B cell (primary cell): Measurements from ENCODE around the gene TFF2.

Experiments used
- EZH2 ChIP-seq: IDR thresholded peaks from 2 replicates; pipeline ENCODE4 v1.6.1; 2012; ENCODE audit warnings: borderline replicate concordance, low read depth, mild to moderate bottlenecking, moderate library complexity, low read length; ENCODE audit not compliant: insufficient read depth, poor library complexity, severe bottlenecking
- TF ChIP-seq, protein P1 (sequence below): fragments of 200-600 bp; IDR thresholded peaks from one replicate; pipeline ENCODE4 v1.8.0; 2022; ENCODE audit warnings: antibody characterized with exemption, mild to moderate bottlenecking

DNA sequence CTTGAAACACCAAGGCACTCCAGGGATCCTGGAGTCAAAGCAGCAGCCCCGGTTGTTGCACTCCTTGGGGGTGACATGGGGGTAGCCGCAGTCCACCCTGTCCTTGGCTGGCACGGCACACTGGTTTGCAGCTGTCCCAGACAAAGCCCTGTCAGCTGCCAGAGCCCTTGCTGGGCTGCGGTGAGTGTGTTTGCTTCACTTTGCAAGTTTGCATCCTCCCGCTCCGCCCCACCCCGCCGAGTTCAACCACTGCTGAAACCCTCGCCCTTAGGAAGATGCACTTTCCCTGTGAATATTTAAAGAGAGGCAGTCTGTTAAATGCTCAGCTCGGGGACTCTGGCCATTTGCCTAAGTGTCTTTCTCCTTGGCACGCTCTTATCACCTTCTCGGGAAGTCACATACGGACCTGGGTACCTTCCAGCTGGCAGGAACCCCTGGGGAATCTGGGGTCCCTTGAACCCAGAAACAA is 37.3 kb downstream of the TFF2 start:
- TF ChIP-seq, protein P1, sequence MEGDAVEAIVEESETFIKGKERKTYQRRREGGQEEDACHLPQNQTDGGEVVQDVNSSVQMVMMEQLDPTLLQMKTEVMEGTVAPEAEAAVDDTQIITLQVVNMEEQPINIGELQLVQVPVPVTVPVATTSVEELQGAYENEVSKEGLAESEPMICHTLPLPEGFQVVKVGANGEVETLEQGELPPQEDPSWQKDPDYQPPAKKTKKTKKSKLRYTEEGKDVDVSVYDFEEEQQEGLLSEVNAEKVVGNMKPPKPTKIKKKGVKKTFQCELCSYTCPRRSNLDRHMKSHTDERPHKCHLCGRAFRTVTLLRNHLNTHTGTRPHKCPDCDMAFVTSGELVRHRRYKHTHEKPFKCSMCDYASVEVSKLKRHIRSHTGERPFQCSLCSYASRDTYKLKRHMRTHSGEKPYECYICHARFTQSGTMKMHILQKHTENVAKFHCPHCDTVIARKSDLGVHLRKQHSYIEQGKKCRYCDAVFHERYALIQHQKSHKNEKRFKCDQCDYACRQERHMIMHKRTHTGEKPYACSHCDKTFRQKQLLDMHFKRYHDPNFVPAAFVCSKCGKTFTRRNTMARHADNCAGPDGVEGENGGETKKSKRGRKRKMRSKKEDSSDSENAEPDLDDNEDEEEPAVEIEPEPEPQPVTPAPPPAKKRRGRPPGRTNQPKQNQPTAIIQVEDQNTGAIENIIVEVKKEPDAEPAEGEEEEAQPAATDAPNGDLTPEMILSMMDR, result no peak
- TF ChIP-seq EZH2, result no peak
